MCF 10A (cell line): Measurements from ENCODE around the gene OR13C3. TPM values are rescaled to one million over a fixed set of nuclear protein-coding genes. Genes with fewer than 3 reads are reported as not detected.

Experiments
- BruUV-seq: library from RNA; stranded (reverse); fragments of 400-500 nt; replicated peaks from 2 replicates; lab custom pipeline; 2021; lab: Mats Ljungman, UMichigan
- CTCF ChIA-PET: fragments of 300-600 bp; sonication (Branson Sonifier 250); formaldehyde crosslinking; extraction: SDS; loops from one replicate; lab custom pipeline; 2021; ENCODE audit warnings: antibody characterized with exemption, inconsistent platforms; lab: Yijun Ruan, JAX
- POLR2A ChIA-PET: fragments of 300-600, 350-650 bp; sonication (Branson Sonifier 250); formaldehyde crosslinking; extraction: SDS; loops from one replicate; lab custom pipeline; 2020; ENCODE audit warnings: antibody characterized with exemption, inconsistent platforms; lab: Yijun Ruan, JAX
- DNase-seq: peaks from one replicate; pipeline ENCODE4 v3.0.0-alpha.2; 2018; ENCODE audit not compliant: unreplicated experiment
- H3K27ac Mint-ChIP-seq: one replicate; pipeline ENCODE4 v1.8.0; 2022; ENCODE audit warnings: mild to moderate bottlenecking, low read depth, mixed read lengths; ENCODE audit not compliant: unreplicated experiment
- H3K27me3 Mint-ChIP-seq: one replicate; pipeline ENCODE4 v1.8.0; 2022; ENCODE audit warnings: mixed read lengths; ENCODE audit not compliant: insufficient read depth, unreplicated experiment
- H3K36me3 Mint-ChIP-seq: one replicate; pipeline ENCODE4 v1.8.0; 2022; ENCODE audit warnings: mild to moderate bottlenecking, moderate library complexity, mixed read lengths; ENCODE audit not compliant: insufficient read depth, unreplicated experiment
- H3K4me1 Mint-ChIP-seq: one replicate; pipeline ENCODE4 v1.8.0; 2022; ENCODE audit warnings: mixed read lengths; ENCODE audit not compliant: insufficient read depth, unreplicated experiment
- H3K4me3 Mint-ChIP-seq: one replicate; pipeline ENCODE4 v1.8.0; 2022; ENCODE audit warnings: mild to moderate bottlenecking, moderate library complexity, mixed read lengths; ENCODE audit not compliant: unreplicated experiment
- H3K9me3 Mint-ChIP-seq: one replicate; pipeline ENCODE4 v1.8.0; 2022; ENCODE audit warnings: mixed read lengths; ENCODE audit not compliant: unreplicated experiment
- intact Hi-C: fragments of 100-400 bp; cut with micrococcal nuclease; formaldehyde crosslinking; loops from 2 replicates; pipeline ENCODE4 v1.14.1; 2022
- total RNA-seq: library from RNA; stranded (reverse); gene quantifications from 2 replicates; pipeline ENCODE4 v1.2.3, GENCODE V29; 2022
- TF ChIP-seq, protein P1 (sequence below): fragments of 200-600 bp; IDR thresholded peaks from one replicate; pipeline ENCODE4 v1.8.0; 2022; ENCODE audit warnings: antibody characterized with exemption, mild to moderate bottlenecking; ENCODE audit not compliant: unreplicated experiment

Gene OR13C3
- total RNA-seq, 1 experiment from 2014 or later = not detected

DNA sequence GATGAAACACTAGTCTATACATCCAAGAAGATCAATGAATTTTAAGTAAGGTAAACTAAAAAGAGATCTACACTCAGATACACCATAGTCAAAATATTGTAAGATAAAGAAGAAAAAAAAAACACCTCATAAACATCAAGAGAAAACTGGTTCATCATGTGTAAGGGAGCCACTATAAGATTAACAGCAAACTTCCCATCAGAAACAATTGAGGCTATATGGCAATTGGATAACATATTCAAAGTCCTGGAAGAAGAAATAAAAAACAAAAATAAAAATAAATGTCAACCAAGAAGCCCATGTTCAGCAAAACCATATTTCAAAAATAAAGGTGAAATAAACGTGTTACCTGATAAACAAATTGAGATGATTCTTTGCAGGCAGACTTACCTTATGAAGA, 36.0 kb upstream of the OR13C3 start:
- ChIA-PET POLR2A (no interaction called here), CTCF (no interaction called here)
- no peak for DNase-seq
- no TSS peak for BruUV-seq
- Mint-ChIP-seq H3K4me1 (no peaks in the 10 kb centered on the region), H3K4me3 (no peak overlapping the region), H3K9me3 (peaks cover 19% of the 10 kb centered on the region), H3K27ac (no peak overlapping the region), H3K36me3 (no peaks in the 10 kb centered on the region), H3K27me3 (no peaks in the 10 kb centered on the region)
- intact Hi-C loops = no loop called here
- TF ChIP-seq, protein P1, sequence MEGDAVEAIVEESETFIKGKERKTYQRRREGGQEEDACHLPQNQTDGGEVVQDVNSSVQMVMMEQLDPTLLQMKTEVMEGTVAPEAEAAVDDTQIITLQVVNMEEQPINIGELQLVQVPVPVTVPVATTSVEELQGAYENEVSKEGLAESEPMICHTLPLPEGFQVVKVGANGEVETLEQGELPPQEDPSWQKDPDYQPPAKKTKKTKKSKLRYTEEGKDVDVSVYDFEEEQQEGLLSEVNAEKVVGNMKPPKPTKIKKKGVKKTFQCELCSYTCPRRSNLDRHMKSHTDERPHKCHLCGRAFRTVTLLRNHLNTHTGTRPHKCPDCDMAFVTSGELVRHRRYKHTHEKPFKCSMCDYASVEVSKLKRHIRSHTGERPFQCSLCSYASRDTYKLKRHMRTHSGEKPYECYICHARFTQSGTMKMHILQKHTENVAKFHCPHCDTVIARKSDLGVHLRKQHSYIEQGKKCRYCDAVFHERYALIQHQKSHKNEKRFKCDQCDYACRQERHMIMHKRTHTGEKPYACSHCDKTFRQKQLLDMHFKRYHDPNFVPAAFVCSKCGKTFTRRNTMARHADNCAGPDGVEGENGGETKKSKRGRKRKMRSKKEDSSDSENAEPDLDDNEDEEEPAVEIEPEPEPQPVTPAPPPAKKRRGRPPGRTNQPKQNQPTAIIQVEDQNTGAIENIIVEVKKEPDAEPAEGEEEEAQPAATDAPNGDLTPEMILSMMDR = no peak

DNA sequence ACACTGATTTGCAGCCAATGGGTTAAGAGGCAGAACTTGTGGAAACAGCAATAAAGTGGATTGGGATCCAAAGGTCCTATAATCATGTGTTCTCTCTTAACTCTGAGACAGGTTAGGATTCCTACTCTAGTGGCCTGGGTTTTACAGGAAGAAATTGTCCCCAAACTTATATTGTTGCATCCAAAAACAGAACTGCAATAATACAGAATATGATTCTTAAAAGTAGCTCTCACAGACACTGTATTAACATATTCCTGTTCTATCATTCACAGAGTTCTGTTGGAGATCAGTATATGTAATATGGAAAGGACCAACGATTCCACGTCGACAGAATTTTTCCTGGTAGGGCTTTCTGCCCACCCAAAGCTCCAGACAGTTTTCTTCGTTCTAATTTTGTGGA, 32.2 kb upstream of the OR13C3 start, which contains the start of gene OR13C8:
Gene OR13C8, plus strand, starts transcription at position 301 of the 400 bp plus-strand sequence. Its CDS starts 0 bp downstream, at position 301.
- DNase-seq = no peak
- CTCF ChIA-PET = interaction anchor here (0.6 kb wide), 2 partner anchors 14 to 20 kb away, joined by 3 read pairs; no protein-coding TSS in a partner anchor
- no TSS peak for BruUV-seq
- POLR2A ChIA-PET = no interaction called here
- Mint-ChIP-seq H3K27ac (no peak within 1 kb of the TSS), H3K4me1 (no peaks in the 10 kb centered on the region), H3K9me3 (peaks cover 19% of the 10 kb centered on the region), H3K36me3 (no peaks in the 10 kb centered on the region), H3K27me3 (no peaks in the 10 kb centered on the region), H3K4me3 (no peak within 1 kb of the TSS)
- TF ChIP-seq, protein P1 = no peak
- intact Hi-C loops = no loop called here

DNA sequence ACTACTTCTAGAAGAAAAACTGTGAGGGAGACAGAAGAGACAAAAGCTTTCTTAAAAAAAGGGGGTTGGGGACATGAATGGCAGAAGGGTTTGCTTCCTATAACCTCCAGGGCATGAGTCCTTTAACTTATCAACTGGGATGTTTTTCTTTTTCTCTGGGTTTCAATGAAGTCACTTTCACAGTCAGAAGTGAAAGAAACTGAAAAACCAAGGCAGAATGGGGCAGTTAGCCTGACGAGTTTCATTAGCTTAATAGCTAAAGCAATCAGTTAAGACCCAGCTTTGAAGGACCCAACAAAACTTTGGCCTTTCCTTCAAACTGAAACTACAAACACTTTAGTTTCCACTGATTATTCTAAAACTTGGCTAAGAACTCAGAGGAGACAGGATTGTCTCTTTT, 27.7 kb upstream of the OR13C3 start:
- Mint-ChIP-seq H3K36me3 (no peaks in the 10 kb centered on the region), H3K4me3 (no peak overlapping the region), H3K9me3 (peaks cover 2% of the 10 kb centered on the region), H3K27me3 (no peaks in the 10 kb centered on the region), H3K27ac (no peak overlapping the region), H3K4me1 (no peaks in the 10 kb centered on the region)
- intact Hi-C loops = no loop called here
- DNase-seq = no peak
- TF ChIP-seq, protein P1 = no peak
- no TSS peak for BruUV-seq
- ChIA-PET CTCF (interaction anchor here (0.6 kb wide), 1 partner anchor 68 kb away, joined by 3 read pairs; no protein-coding TSS in a partner anchor), POLR2A (interaction anchor here (0.7 kb wide), 1 partner anchor 235 kb away, joined by 3 read pairs; no protein-coding TSS in a partner anchor)

DNA sequence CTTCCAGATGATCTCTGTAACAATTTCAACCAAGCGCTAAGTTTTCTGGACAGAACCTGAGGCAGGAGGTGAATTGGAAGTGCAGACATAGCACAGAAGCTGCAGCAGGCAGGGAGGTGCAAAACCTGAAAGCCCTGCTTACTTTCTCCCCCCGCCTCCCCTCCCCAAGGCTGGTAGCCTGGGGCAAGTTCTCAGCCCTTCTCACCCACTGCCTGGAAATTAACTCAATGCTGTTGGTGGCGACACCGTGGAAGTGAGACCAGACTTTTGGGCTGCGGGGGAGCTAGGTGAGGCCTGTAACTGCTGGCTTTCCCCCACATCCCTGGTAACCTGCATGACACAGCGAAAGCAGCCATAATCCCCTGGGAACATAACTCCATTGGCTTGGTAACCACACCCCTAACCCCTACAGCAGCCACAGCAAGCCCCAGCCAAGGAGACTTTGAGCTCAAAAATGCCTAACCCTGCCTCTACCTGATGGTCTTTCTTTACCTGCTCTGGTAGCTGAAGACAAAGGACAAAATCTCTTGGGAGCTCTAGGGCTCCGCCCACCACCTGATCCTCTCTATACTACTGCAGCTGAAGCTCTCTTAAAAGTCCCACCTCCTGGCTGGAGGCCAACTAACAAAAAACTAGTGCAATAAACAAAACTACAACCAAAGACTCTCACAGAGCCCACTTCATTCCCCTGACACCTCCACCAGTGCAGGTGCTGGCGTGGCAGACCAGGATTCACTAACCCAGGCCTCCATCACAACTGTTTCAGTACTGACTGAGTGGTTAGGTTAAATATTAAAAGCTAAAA, 20.4 kb upstream of the OR13C3 start:
- BruUV-seq = no TSS peak
- Mint-ChIP-seq H3K4me1 (peaks cover 10% of the 10 kb centered on the region), H3K27ac (no peak overlapping the region), H3K36me3 (no peaks in the 10 kb centered on the region), H3K4me3 (no peak overlapping the region), H3K9me3 (peaks cover 6% of the 10 kb centered on the region), H3K27me3 (no peaks in the 10 kb centered on the region)
- TF ChIP-seq, protein P1 = no peak
- no peak for DNase-seq
- POLR2A ChIA-PET = no interaction called here
- intact Hi-C loops = no loop called here
- CTCF ChIA-PET = interaction anchor here (0.6 kb wide), 1 partner anchor 72 kb away, joined by 3 read pairs; no protein-coding TSS in a partner anchor
